Stimulated activated effector memory CD8-positive, alpha-beta T cell treated with anti-CD3 and anti-CD28 coated beads, Interleukin-12 subunit alpha, Interleukin-12 subunit beta, amount 100 ng/mL, for 72 hours (primary cell): Measurements from ENCODE around the gene TST.

Source experiments
- ATAC-seq: fragments of 150-1000 bp; cut with Tn5 transposase; 2 replicates; pipeline ENCODE4 v1.10.0; 2021
- DNase-seq, 2 donors: peaks; one replicate each; pipeline ENCODE4 v3.0.0; 2021 to 2022; ENCODE audit warnings: low spot score in 2 of 2
- H3K27ac Mint-ChIP-seq: one replicate; pipeline ENCODE4 v1.8.0; 2022; ENCODE audit warnings: mild to moderate bottlenecking, mixed read lengths
- H3K36me3 Mint-ChIP-seq: one replicate; pipeline ENCODE4 v1.8.0; 2022; ENCODE audit warnings: mild to moderate bottlenecking, mixed read lengths
- H3K4me1 Mint-ChIP-seq: one replicate; pipeline ENCODE4 v1.8.0; 2022; ENCODE audit warnings: mixed read lengths
- H3K4me3 Mint-ChIP-seq: one replicate; pipeline ENCODE4 v1.8.0; 2022; ENCODE audit warnings: mild to moderate bottlenecking, mixed read lengths
- H3K9me3 Mint-ChIP-seq: one replicate; pipeline ENCODE4 v1.8.0; 2022; ENCODE audit warnings: mixed read lengths

TST gene

DNA sequence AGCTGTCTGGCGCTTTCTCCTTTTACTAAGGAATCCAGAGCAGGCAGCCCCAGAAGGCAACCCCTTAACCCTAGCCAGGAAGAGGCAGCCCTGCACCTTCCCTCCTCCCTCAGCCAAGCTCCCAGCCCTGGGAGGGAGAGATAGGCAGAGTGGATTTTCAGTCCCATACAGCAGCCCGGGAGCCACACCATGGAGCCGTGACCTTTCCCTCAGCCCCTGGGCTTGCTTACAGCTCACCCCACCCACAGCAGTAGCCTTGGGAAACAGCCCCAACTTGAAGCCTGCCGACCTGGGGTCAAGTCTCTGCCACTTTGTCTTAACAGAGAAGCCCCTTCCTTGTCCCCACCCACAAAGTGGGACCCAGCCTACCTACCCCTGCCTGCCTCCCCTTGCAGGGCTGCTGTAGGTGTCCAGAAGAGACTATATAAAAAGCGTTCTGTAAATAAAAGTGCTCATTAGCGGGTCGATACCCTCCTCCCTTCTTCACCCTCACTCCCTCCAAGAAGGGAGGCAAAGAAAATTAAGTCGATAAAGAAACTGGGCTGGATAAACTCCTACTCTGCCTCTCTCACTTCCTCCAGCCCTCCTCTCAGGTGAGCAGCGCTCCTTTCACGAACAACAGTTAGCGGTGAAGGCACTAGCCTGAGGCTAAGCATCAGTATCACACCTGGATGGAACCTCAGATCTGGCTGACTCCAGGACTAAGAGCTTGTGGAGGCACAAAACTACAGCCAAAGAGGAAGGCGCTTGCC, 4.2 kb downstream of the TST start:
- no peak for ATAC-seq
- Mint-ChIP-seq H3K4me1 (no peaks in the 10 kb centered on the region), H3K9me3 (no peaks in the 10 kb centered on the region), H3K27ac (no peak overlapping the region), H3K4me3 (no peak overlapping the region), H3K36me3 (no peaks in the 10 kb centered on the region)
- DNase-seq, result no peak

DNA sequence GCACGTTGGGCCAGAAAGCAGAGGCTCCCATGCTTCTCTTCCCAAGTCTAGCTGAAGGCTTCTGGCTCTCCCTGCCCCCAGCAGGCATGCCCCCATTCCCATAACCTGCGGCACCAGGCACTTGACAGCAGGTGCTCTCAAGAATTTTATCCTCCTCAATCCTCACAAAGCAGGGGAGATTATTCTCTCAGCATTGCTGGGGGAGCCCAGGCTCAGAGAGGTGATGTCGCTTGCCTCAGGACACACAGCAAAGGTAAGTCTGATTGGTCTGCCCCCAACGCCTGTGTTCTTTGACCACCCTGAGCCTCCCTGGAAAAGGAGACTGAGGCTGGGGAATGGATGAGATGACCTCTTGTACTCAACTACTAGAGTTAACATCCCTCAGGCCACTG, 4.8 kb downstream of the TST start:
- H3K27ac Mint-ChIP-seq, result peak overlapping the region; percentile 20
- H3K9me3 Mint-ChIP-seq, result no peaks in the 10 kb centered on the region
- H3K4me1 Mint-ChIP-seq, result no peaks in the 10 kb centered on the region
- no peaks in the 10 kb centered on the region for H3K36me3 Mint-ChIP-seq
- DNase-seq, result no peak
- H3K4me3 Mint-ChIP-seq, result no peak overlapping the region
- no peak for ATAC-seq

DNA sequence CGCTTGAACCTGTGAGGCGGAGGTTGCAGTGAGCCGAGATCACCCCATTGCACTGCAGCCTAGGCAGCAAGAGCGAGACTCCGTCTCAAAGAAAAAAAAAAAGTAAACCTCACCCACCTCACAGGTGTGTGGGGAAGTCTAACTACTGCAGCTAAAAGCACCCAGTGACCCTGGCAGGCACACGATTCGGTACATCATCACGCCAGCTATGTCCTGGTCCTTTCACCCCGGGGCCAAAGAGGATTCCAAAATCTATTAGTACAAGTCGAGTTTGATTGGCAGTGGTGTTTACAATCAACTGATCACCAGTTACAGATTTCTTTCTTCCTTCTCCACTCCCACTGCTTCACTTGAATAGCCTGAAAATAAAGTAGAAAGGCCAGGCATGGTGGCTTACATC, 6.3 kb downstream of the TST start:
- DNase-seq, result no peak
- no peaks in the 10 kb centered on the region for H3K9me3 Mint-ChIP-seq
- H3K4me1 Mint-ChIP-seq, result no peaks in the 10 kb centered on the region
- H3K36me3 Mint-ChIP-seq, result no peaks in the 10 kb centered on the region
- ATAC-seq, result no peak
- no peak overlapping the region for H3K4me3 Mint-ChIP-seq
- H3K27ac Mint-ChIP-seq, result no peak overlapping the region

DNA sequence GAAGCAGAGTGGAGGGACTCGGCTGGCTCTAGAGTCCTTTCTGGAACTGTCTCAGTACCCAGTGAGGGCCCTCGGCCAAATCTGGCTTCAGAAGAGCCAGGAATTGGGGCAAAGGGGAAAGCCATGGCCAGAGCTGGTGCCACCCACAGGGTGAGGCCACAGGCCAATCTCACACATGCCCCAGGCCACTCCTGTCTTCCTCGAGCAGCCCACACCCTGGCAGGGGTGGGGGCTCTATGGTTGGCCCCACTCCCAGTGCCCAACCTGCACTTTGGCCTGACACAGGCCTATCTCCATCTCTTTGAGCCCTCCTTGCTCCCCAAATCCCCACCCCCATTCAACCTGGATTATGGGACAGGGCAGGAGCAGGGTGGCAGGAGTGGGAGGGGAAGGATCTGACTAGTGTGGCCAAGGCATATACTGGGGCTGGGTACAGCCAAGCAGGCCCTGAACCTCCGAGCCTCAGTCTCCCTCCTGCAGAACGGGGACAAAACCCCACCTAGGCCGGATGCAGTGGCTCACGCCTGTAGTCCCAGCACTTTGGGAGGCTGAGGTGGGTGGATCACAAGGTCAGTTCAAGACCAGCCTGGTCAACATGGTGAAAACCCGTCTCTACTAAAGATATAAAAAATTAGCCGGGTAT, 6.9 kb downstream of the TST start:
- no peaks in the 10 kb centered on the region for H3K9me3 Mint-ChIP-seq
- no peaks in the 10 kb centered on the region for H3K36me3 Mint-ChIP-seq
- H3K27ac Mint-ChIP-seq, result no peak overlapping the region
- ATAC-seq (no peak), DNase-seq (no peak)
- no peaks in the 10 kb centered on the region for H3K4me1 Mint-ChIP-seq
- H3K4me3 Mint-ChIP-seq, result no peak overlapping the region

GRCh38 chr22:37011472-37011871, 7.8 kb downstream of the TST start:
- DNase-seq (no peak), ATAC-seq (no peak)
- no peaks in the 10 kb centered on the region for H3K36me3 Mint-ChIP-seq
- no peak overlapping the region for H3K4me3 Mint-ChIP-seq
- H3K9me3 Mint-ChIP-seq, result no peaks in the 10 kb centered on the region
- H3K27ac Mint-ChIP-seq, result no peak overlapping the region
- no peaks in the 10 kb centered on the region for H3K4me1 Mint-ChIP-seq

DNA sequence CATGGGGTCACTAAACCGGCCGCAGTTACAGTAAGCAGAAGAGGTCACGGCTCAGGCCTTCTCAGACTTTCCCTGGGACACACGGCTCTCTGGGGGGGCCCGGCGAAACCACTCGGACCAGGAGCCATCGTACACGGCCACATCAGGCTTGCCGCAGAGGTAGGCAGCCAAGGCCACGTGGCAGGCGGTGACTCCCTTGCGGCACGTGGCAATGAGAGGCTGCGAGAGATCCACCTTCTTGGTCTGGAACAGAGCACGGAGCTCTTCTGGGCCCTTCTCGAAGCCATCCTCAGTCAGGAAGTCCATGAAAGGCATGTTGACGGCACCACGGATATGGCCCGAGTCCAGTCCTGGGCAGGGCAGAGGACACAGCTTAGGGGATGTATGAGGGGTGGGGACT, 8.3 kb downstream of the TST start:
- Mint-ChIP-seq H3K27ac (no peak overlapping the region), H3K4me1 (no peaks in the 10 kb centered on the region), H3K9me3 (no peaks in the 10 kb centered on the region), H3K4me3 (no peak overlapping the region), H3K36me3 (no peaks in the 10 kb centered on the region)
- DNase-seq (no peak), ATAC-seq (no peak)

- Mint-ChIP-seq H3K36me3 (no peaks in the 10 kb centered on the region), H3K27ac (no peak overlapping the region), H3K4me3 (no peak overlapping the region), H3K9me3 (no peaks in the 10 kb centered on the region), H3K4me1 (no peaks in the 10 kb centered on the region)
- DNase-seq (no peak), ATAC-seq (no peak)
Measured at GRCh38 chr22:37010174-37010573, 9.1 kb downstream of the TST start.

GRCh38 chr22:37009490-37009889, 9.8 kb downstream of the TST start:
- Mint-ChIP-seq H3K4me1 (no peaks in the 10 kb centered on the region), H3K9me3 (no peaks in the 10 kb centered on the region), H3K36me3 (no peaks in the 10 kb centered on the region), H3K4me3 (no peak overlapping the region), H3K27ac (no peak overlapping the region)
- ATAC-seq (no peak), DNase-seq (no peak)

DNA sequence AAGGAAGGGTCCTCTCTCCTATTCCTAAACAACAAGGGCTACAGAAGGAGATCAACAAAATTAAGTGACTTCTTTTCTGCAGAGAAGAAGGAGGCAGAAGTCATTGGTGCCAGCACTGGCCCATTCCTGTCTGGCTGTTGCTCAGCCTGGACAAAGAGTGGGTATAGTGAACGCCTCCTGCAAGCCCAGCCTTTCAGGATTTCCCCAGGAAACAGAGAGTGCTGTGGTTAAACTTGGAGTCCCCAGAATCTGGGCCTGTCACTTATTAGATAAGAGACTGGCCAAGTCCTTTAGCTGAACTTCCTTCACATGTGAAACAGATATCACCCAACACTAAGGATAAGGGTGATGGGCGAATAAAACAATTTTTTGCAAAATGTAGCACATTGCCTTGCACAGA, 10.9 kb downstream of the TST start:
- no peaks in the 10 kb centered on the region for H3K4me1 Mint-ChIP-seq
- DNase-seq (no peak), ATAC-seq (no peak)
- H3K36me3 Mint-ChIP-seq, result no peaks in the 10 kb centered on the region
- H3K27ac Mint-ChIP-seq, result no peak overlapping the region
- no peaks in the 10 kb centered on the region for H3K9me3 Mint-ChIP-seq
- no peak overlapping the region for H3K4me3 Mint-ChIP-seq

DNA sequence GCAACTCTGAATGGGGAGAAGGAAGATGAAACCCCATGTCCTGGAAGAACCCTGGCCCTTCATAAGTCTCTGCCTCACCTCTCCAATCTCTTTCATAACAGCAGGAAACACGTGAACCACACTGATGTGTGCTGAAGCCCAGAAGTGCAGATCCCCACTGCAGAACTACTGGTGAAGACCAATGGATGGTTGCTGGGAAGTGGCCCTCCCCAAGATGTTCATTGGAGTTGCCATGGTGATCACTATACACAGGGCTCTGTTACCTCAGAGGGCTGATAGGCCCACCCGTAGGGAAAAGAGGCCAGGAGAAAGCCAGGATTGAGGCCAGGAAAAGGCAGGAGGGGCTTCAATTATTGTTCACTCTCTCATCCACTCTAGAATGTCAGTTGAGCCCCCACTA, 11.6 kb downstream of the TST start:
- no peak for ATAC-seq
- H3K36me3 Mint-ChIP-seq, result no peaks in the 10 kb centered on the region
- H3K4me1 Mint-ChIP-seq, result no peaks in the 10 kb centered on the region
- no peak for DNase-seq
- no peak overlapping the region for H3K4me3 Mint-ChIP-seq
- no peaks in the 10 kb centered on the region for H3K9me3 Mint-ChIP-seq
- H3K27ac Mint-ChIP-seq, result no peak overlapping the region

- Mint-ChIP-seq H3K4me1 (no peaks in the 10 kb centered on the region), H3K36me3 (no peaks in the 10 kb centered on the region), H3K4me3 (no peak overlapping the region), H3K27ac (no peak overlapping the region), H3K9me3 (no peaks in the 10 kb centered on the region)
- no peak for ATAC-seq
- DNase-seq, result no peak
Measured at GRCh38 chr22:37002633-37003032, 16.6 kb downstream of the TST start.

DNA sequence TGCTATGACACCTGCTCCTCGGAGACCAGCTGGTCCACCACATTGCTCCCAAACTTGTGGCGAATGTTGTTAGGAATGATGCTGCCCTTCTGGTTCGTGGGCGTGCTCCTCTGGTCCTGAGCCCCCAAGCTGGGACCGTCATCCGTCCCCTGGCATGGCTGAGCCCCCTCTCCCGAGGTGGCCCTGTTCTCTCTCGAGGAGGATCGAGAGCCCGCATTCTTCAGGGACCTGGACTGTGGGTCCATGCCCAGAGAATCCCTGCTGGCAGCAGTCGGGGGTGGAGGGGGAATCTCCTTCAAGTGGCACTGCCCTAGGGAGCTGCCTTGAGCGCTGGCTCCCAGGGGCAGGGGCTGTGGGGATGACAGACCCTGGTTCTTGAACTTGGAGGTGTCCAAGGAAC, 17.4 kb downstream of the TST start:
- H3K27ac Mint-ChIP-seq, result no peak overlapping the region
- H3K4me3 Mint-ChIP-seq, result no peak overlapping the region
- H3K4me1 Mint-ChIP-seq, result no peaks in the 10 kb centered on the region
- no peak for ATAC-seq
- no peaks in the 10 kb centered on the region for H3K36me3 Mint-ChIP-seq
- no peaks in the 10 kb centered on the region for H3K9me3 Mint-ChIP-seq
- DNase-seq, result no peak

DNA sequence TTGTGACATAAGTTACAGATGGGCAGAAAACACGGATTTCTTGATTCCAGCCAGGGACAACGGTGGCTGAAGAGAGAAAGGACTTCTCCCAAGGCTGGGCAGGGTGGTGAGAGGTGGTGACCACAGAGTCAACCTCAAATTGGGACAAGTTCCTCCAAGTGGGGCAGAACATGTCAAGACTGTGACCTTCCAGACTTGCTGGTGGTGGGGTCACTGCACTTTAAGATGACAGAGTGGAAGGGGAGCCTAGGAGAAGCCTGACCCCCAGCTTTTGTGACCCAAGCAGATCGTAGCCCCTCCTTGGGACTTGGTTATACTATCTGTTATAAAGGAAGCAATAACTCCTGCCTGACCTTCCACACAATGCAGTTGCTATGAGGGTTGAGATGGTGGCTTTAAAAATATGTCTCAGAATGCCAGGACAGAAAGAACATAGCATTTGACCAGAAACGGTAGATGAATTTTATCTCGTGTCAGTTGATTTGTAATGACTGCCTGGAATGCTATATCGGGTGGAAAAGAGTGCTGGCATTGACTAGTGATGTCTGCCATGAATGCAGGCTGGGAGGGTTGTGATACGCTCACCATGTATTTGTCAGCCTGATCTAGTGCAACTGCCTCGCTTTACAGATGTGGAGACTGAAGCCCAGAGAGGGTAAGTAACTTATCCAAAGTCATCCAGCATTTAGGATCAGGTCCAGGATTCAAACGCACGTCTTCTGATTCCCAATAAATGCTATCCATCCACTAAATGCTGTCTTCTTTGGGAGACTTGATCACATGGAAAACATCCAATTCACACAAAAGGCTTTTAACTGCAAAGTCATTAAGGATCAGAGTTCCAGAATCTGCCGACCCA, 18.3 kb downstream of the TST start:
- ATAC-seq (no peak), DNase-seq (no peak)
- H3K9me3 Mint-ChIP-seq, result no peaks in the 10 kb centered on the region
- no peak overlapping the region for H3K4me3 Mint-ChIP-seq
- no peak overlapping the region for H3K27ac Mint-ChIP-seq
- no peaks in the 10 kb centered on the region for H3K4me1 Mint-ChIP-seq
- H3K36me3 Mint-ChIP-seq, result no peaks in the 10 kb centered on the region

DNA sequence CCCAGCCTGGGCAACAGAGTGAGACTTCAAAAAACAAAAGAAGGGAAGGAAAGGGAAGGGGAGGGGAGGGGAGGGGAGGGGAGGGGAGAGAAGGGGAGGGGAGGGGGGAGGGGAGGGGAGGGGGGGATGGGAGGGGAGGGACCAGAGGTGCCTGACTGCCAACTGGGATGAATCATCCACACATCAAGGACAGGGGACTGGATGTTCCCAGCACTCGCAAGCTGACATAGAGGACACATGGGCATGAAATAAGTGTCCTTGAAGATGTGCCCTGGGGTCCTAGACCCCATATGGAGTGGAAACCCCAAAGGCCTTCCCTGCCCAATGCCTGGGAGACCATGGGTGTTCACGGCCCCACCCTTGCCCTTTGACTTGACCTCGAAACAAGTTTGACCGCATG, 19.8 kb downstream of the TST start:
- no peak overlapping the region for H3K27ac Mint-ChIP-seq
- H3K9me3 Mint-ChIP-seq, result no peaks in the 10 kb centered on the region
- DNase-seq (no peak), ATAC-seq (no peak)
- H3K4me1 Mint-ChIP-seq, result no peaks in the 10 kb centered on the region
- no peak overlapping the region for H3K4me3 Mint-ChIP-seq
- H3K36me3 Mint-ChIP-seq, result no peaks in the 10 kb centered on the region

DNA sequence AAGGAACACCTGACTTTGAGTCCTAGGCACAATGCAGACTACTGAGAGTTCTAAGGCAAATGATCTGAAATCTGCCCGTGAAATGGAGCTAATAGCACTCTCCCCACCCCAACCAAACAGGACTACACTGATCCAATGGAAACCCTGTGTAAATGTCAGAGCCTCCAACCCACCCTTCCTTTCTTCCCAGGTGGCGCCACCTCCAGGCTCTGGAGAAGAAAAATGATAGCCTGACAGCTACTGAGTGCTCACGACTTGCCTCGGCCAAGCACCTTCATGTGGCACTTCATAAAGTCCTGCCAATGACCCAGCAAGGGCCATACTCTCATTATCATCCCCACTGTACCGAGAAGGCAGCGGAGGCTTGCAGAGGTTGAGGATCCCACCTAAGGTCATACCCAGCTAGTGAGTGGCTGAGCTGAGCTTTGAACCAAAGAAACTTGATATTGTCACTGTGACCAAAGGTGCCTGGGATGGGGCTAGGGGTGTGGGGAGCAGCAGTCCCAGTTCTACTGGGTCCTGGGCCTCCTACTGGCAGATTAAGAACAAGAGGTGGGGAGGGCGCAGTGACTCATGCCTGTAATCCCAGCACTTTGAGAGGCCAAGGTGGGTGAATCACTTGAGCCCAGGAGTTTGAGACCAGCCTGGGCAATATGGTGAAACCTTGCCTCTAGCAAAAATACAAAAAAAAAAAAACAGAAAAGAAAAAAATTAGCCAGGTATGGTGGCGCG, 20.5 kb downstream of the TST start:
- H3K9me3 Mint-ChIP-seq, result no peaks in the 10 kb centered on the region
- no peaks in the 10 kb centered on the region for H3K36me3 Mint-ChIP-seq
- H3K4me1 Mint-ChIP-seq, result no peaks in the 10 kb centered on the region
- H3K27ac Mint-ChIP-seq, result no peak overlapping the region
- H3K4me3 Mint-ChIP-seq, result no peak overlapping the region
- ATAC-seq, result peak; percentile 66
- no peak for DNase-seq
